ES-I3 (cell line): ENCODE results near the gene GPR26.

Experiments
- H3K36me3 ChIP-seq: 2 replicates; pipeline ENCODE4 v1.6.1; 2013; ENCODE audit warnings: mild to moderate bottlenecking, low read length, control low read depth, moderate library complexity; ENCODE audit not compliant: insufficient read depth
- H3K4me1 ChIP-seq: 2 replicates; pipeline ENCODE4 v1.6.1; 2013; ENCODE audit warnings: mild to moderate bottlenecking, control low read depth, low read length; ENCODE audit not compliant: insufficient read depth
- H3K9ac ChIP-seq: 2 replicates; pipeline ENCODE4 v1.6.1; 2013; ENCODE audit warnings: low read depth, mild to moderate bottlenecking, low read length, moderate library complexity
- H3K9me3 ChIP-seq: 2 replicates; pipeline ENCODE4 v1.6.1; 2013; ENCODE audit warnings: mild to moderate bottlenecking, low read length, moderate library complexity; ENCODE audit not compliant: control insufficient read depth, insufficient read depth

Gene GPR26

DNA sequence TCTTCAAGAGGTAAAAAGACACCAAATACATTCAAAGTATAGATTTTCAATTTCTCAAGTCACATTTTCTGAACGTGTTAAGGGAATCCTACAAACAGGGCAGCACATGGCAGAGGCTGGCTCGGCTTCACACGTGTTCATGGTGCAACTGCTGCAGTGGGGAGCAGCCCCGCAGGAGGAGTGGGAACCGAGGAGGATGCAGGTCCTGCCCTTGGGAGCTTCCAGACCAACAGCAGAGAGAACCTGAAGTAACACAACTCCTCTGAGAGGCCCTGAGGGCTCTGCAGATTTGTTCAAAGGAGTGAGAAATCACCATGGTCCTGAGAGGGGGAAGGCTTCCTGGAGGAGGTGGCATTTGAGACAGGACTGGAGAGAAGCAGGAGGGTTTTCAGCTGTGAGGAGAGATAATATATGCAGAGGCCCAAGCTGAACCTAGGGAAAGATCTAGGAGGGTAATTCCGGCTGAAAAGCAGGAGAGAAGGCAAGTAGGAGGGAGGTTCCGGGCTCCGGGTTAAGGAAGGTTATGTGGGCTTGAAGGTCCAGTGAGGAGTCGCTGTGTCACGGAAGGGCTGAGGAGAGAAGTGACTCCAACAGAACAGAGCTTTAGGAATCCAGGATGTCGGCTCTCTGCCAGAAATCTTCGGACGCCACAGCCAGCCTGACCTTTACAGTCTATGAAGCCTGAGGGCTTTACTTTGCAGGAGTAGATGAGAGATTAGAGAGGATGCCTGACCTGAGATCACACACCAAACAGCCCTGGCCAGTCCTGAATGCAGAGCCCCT, 77.5 kb downstream of the GPR26 start:
- Histone ChIP-seq H3K4me1 (peaks cover 13% of the 10 kb centered on the region), H3K9ac (no peak overlapping the region), H3K9me3 (no peaks in the 10 kb centered on the region), H3K36me3 (no peaks in the 10 kb centered on the region)

GRCh38 chr10:123744224-123744536, 78.0 kb downstream of the GPR26 start:
- no peaks in the 10 kb centered on the region for H3K36me3 ChIP-seq
- peaks cover 13% of the 10 kb centered on the region for H3K4me1 ChIP-seq
- H3K9ac ChIP-seq = no peak overlapping the region
- no peaks in the 10 kb centered on the region for H3K9me3 ChIP-seq
